Fibroblast of lung (primary cell): ENCODE data around the gene ADCY2. TPM values are rescaled to one million over a fixed set of nuclear protein-coding genes. Genes with fewer than 3 reads are reported as not detected.

ENCODE experiments used
- DNase-seq, 2 donors: peaks; one replicate each; pipeline versions ENCODE4 v3.0.0 to v3.0.0-alpha.2; 2010; ENCODE audit warnings: low read depth in 2 of 2
- H2AFZ ChIP-seq: 2 replicates; pipeline ENCODE4 v1.5.1; 2012; ENCODE audit warnings: low read length, control low read depth, inconsistent platforms
- H3K27ac ChIP-seq: 2 replicates; pipeline ENCODE4 v1.5.1; 2011; ENCODE audit warnings: low read length, control low read depth; ENCODE audit not compliant: insufficient read depth
- H3K27me3 ChIP-seq: 2 replicates; pipeline ENCODE4 v1.5.1; 2011; ENCODE audit warnings: mild to moderate bottlenecking, low read length; ENCODE audit not compliant: control insufficient read depth, insufficient read depth
- H3K36me3 ChIP-seq: 2 replicates; pipeline ENCODE4 v1.5.1; 2011; ENCODE audit warnings: low read length; ENCODE audit not compliant: control insufficient read depth, insufficient read depth
- H3K4me1 ChIP-seq: 2 replicates; pipeline ENCODE4 v1.5.1; 2011; ENCODE audit warnings: low read length; ENCODE audit not compliant: control insufficient read depth, insufficient read depth; ENCODE audit errors: extremely low read depth
- H3K4me2 ChIP-seq: 2 replicates; pipeline ENCODE4 v1.5.1; 2011; ENCODE audit warnings: low read length, control low read depth; ENCODE audit not compliant: insufficient read depth; ENCODE audit errors: extremely low read depth
- H3K4me3 ChIP-seq, 4 experiments: fragments of 200-600 bp in 1 of 4; sonication (generic) in 1 of 4; replicated peaks in 1 of 4; 2 replicates each; pipeline ENCODE4 v1.5.1; 2011 to 2016; ENCODE audit warnings: low read length in 4 of 4, low read depth in 3 of 4, mild to moderate bottlenecking in 3 of 4, control low read depth in 2 of 4, inconsistent platforms in 1 of 4, mixed read lengths in 1 of 4; ENCODE audit not compliant: insufficient read depth in 1 of 4; ENCODE audit errors: control extremely low read depth in 1 of 4
- H3K79me2 ChIP-seq: 2 replicates; pipeline ENCODE4 v1.5.1; 2012; ENCODE audit warnings: mild to moderate bottlenecking, low read length, inconsistent platforms; ENCODE audit not compliant: control insufficient read depth, insufficient read depth
- H3K9ac ChIP-seq: 2 replicates; pipeline ENCODE4 v1.5.1; 2011; ENCODE audit warnings: mild to moderate bottlenecking, low read length, control low read depth; ENCODE audit not compliant: insufficient read depth
- H3K9me3 ChIP-seq: 2 replicates; pipeline ENCODE4 v1.5.1; 2012; ENCODE audit warnings: low read depth, low read length; ENCODE audit not compliant: control insufficient read depth, insufficient read depth
- H4K20me1 ChIP-seq: 2 replicates; pipeline ENCODE4 v1.5.1; 2011; ENCODE audit warnings: low read length; ENCODE audit not compliant: control insufficient read depth, insufficient read depth; ENCODE audit errors: extremely low read depth
- EZH2 ChIP-seq: IDR thresholded peaks from 2 replicates; pipeline ENCODE4 v1.5.1; 2012; ENCODE audit warnings: low read length, control low read depth, mild to moderate bottlenecking; ENCODE audit errors: missing control alignments
- polyA plus RNA-seq, 2 donors: library from polyadenylated mRNA; depleted of rRNA in 1 of 2; stranded (reverse) in 1 of 2; unstranded in 1 of 2; fragments of >200 nt; gene quantifications; 2 replicates each; pipeline ENCODE4 v1.2.1, GENCODE V29; 2011 to 2012; ENCODE audit warnings: missing spikeins in 1 of 2
- total RNA-seq: library from RNA; depleted of rRNA; stranded (reverse); fragments of >200 nt; gene quantifications from 2 replicates; pipeline ENCODE4 v1.2.1, GENCODE V29; 2014
- TF ChIP-seq, protein P1 (sequence below), 2 donors: IDR thresholded peaks in 1 of 2; conservative IDR thresholded peaks in 1 of 2; 1 replicate in 1 of 2; 2 replicates in 1 of 2; pipeline ENCODE4 v1.5.1; 2011 to 2012; ENCODE audit warnings: low read length in 2 of 2, control low read depth in 1 of 2, inconsistent platforms in 1 of 2, low read depth in 1 of 2, mild to moderate bottlenecking in 1 of 2

The ADCY2 gene
- total and polyA plus RNA-seq, 2 donors (not counting 1 experiment from before 2014, with no cell fraction given), result under 0.01 to 0.05 TPM

DNA sequence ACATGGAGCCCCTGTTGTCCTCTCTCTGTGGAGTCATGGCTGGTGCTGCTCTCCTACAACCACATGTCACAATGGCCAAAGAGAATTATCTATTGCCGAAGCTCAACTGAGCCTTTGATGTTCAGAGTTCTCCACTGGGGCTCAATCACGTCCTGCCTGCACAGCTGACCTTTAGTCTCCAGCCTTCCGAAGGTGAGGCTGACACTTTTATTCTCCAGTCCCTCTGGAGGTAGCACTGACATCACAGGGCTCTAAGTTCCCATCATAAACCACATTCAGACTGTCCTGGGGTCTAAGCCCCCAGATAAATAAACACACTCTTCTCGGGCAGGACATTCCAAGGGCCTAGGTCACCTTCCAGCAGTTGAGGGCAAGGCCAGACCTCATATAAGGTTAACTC lies 23.4 kb downstream of the ADCY2 start:
- Histone ChIP-seq H3K4me2 (no peak overlapping the region), H3K9ac (no peak overlapping the region), H2AFZ (no peak overlapping the region), H4K20me1 (no peaks in the 10 kb centered on the region), H3K4me1 (no peaks in the 10 kb centered on the region), H3K79me2 (no peaks in the 10 kb centered on the region), H3K27ac (no peak overlapping the region), H3K9me3 (no peaks in the 10 kb centered on the region), H3K4me3 (no peak overlapping the region), H3K27me3 (no peaks in the 10 kb centered on the region), H3K36me3 (no peaks in the 10 kb centered on the region)
- TF ChIP-seq EZH2, result no peak
- TF ChIP-seq, protein P1, sequence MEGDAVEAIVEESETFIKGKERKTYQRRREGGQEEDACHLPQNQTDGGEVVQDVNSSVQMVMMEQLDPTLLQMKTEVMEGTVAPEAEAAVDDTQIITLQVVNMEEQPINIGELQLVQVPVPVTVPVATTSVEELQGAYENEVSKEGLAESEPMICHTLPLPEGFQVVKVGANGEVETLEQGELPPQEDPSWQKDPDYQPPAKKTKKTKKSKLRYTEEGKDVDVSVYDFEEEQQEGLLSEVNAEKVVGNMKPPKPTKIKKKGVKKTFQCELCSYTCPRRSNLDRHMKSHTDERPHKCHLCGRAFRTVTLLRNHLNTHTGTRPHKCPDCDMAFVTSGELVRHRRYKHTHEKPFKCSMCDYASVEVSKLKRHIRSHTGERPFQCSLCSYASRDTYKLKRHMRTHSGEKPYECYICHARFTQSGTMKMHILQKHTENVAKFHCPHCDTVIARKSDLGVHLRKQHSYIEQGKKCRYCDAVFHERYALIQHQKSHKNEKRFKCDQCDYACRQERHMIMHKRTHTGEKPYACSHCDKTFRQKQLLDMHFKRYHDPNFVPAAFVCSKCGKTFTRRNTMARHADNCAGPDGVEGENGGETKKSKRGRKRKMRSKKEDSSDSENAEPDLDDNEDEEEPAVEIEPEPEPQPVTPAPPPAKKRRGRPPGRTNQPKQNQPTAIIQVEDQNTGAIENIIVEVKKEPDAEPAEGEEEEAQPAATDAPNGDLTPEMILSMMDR (conservative IDR thresholded peaks at IDR 0.05 in 1 of 2, IDR thresholded peaks at IDR 0.05 in 1 of 2; ENCODE audit: low read depth in 1 of 2, low read length in 2 of 2), result no peak
- DNase-seq, result no peak

DNA sequence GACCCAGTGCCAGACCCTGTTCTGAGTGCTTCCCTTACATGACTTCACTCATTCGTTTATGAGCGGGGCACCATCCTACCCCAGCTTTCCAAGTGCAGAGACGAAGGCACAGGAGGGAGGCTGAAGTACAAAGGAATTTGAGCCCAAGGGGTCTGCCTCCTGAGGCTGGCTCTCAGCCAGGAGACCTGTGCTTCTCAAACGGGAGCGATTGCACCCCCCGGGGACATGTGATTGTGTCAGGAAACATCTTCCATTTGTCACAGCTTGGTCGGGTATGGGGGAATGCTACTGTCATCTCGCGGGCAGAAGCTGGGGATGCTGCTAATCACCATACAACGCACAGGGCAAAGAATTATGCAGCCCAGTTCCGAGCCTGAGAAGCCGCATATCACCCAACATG lies 23.9 kb downstream of the ADCY2 start:
- no peaks in the 10 kb centered on the region for H3K27me3 ChIP-seq
- TF ChIP-seq, protein P1 (conservative IDR thresholded peaks at IDR 0.05 in 1 of 2, IDR thresholded peaks at IDR 0.05 in 1 of 2; ENCODE audit: low read depth in 1 of 2, low read length in 2 of 2), result no peak
- TF ChIP-seq EZH2, result no peak
- no peak overlapping the region for H2AFZ ChIP-seq
- no peaks in the 10 kb centered on the region for H3K9me3 ChIP-seq
- H4K20me1 ChIP-seq, result no peaks in the 10 kb centered on the region
- H3K9ac ChIP-seq, result no peak overlapping the region
- no peak overlapping the region for H3K4me2 ChIP-seq
- no peaks in the 10 kb centered on the region for H3K79me2 ChIP-seq
- no peak overlapping the region for H3K4me3 ChIP-seq
- no peaks in the 10 kb centered on the region for H3K36me3 ChIP-seq
- no peaks in the 10 kb centered on the region for H3K4me1 ChIP-seq
- no peak for DNase-seq
- H3K27ac ChIP-seq, result no peak overlapping the region

DNA sequence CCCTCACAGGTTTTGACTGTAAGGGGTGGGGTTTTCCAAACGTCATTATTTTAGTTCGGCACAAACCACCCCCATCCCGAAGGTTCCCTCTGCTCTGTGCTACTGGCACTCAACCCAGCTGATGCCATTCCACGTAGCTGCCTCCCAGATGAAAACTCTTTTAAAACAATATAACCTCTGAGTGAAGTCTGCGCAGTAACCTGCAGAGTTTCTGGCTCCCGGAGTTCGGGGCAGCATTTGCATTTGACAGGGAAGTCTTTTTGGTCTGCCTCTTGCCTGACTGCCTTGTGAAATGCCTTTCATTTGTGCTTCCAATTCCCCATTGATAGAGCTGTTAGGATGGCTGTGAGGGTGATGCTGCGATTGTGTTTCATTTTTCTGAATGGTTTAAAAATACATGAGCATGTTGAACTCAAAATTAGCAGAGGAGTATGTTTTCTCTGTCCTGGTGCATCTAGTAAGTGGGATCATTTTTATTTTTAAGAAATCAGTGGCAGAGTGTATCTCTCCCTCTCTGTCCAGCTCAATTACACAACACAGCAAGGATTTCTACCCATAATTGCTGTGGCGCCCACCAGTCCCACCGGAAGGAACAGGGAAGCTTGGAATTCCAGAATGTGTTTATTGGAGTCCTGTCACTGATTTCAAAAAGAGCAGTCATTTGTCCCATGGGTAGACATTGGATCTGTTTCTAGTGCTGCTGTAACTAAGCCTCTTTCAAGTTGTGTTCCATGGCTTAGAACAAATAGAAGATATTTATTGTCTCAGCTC lies 24.8 kb downstream of the ADCY2 start:
- Histone ChIP-seq H3K79me2 (no peaks in the 10 kb centered on the region), H4K20me1 (no peaks in the 10 kb centered on the region), H3K9ac (no peak overlapping the region), H3K27ac (no peak overlapping the region), H3K4me1 (no peaks in the 10 kb centered on the region), H3K27me3 (no peaks in the 10 kb centered on the region), H2AFZ (no peak overlapping the region), H3K9me3 (no peaks in the 10 kb centered on the region), H3K4me3 (no peak overlapping the region), H3K4me2 (no peak overlapping the region), H3K36me3 (no peaks in the 10 kb centered on the region)
- DNase-seq, result no peak
- no peak for TF ChIP-seq EZH2
- TF ChIP-seq, protein P1 (conservative IDR thresholded peaks at IDR 0.05 in 1 of 2, IDR thresholded peaks at IDR 0.05 in 1 of 2; ENCODE audit: low read depth in 1 of 2, low read length in 2 of 2), result no peak
